A673 (cell line): Measurements from ENCODE around the gene SIT1. TPM values are rescaled to one million over a fixed set of nuclear protein-coding genes. Genes with fewer than 3 reads are reported as not detected.

Experiments
- BruUV-seq: library from RNA; stranded (reverse); fragments of 400-500 nt; replicated peaks from 2 replicates; lab custom pipeline; 2021; lab: Mats Ljungman, UMichigan
- CTCF ChIA-PET: fragments of 300-600 bp; sonication (Branson Sonifier 250); formaldehyde crosslinking; loops from one replicate; lab custom pipeline; 2022; ENCODE audit warnings: antibody characterized with exemption; lab: Charles Lee
- POLR2A ChIA-PET: fragments of 300-600 bp; sonication (Branson Sonifier 250); formaldehyde crosslinking; loops from one replicate; lab custom pipeline; 2022; ENCODE audit warnings: antibody characterized with exemption; ENCODE audit not compliant: low non-redundant PET; lab: Charles Lee
- DNase-seq: peaks from one replicate; pipeline ENCODE4 v3.0.0-alpha.2; 2015; ENCODE audit warnings: low spot score
- H3K27ac ChIP-seq: fragments of 200-600 bp; sonication (generic); 2 replicates; pipeline ENCODE4 v1.5.1; 2016; ENCODE audit warnings: mixed run types, low read depth, mild to moderate bottlenecking, mixed read lengths, antibody characterized with exemption, low read length; ENCODE audit not compliant: poor library complexity, severe bottlenecking
- H3K27me3 ChIP-seq: fragments of 200-600 bp; sonication (generic); replicated peaks from 2 replicates; pipeline ENCODE4 v1.6.1; 2017; ENCODE audit warnings: mixed run types, low read depth, mild to moderate bottlenecking, mixed read lengths, antibody characterized with exemption, low read length; ENCODE audit not compliant: insufficient read depth, poor library complexity
- H3K36me3 ChIP-seq: fragments of 200-600 bp; sonication (generic); 2 replicates; pipeline ENCODE4 v1.6.1; 2016; ENCODE audit warnings: mixed run types, mild to moderate bottlenecking, mixed read lengths, antibody characterized with exemption, low read length; ENCODE audit not compliant: insufficient read depth, poor library complexity, severe bottlenecking
- H3K4me1 ChIP-seq: fragments of 200-600 bp; sonication (generic); 2 replicates; pipeline ENCODE4 v1.6.1; 2017; ENCODE audit warnings: mixed run types, mild to moderate bottlenecking, mixed read lengths, antibody characterized with exemption, low read length; ENCODE audit not compliant: insufficient read depth, poor library complexity, severe bottlenecking
- H3K4me3 ChIP-seq: fragments of 200-600 bp; sonication (generic); 2 replicates; pipeline ENCODE4 v1.5.1; 2016; ENCODE audit warnings: low read depth, mixed run types, mild to moderate bottlenecking, mixed read lengths, low read length; ENCODE audit not compliant: poor library complexity, severe bottlenecking
- H3K9me3 ChIP-seq: fragments of 200-600 bp; sonication (generic); 2 replicates; pipeline ENCODE4 v1.6.1; 2016; ENCODE audit warnings: mixed run types, low read depth, mild to moderate bottlenecking, mixed read lengths, antibody characterized with exemption, low read length; ENCODE audit not compliant: poor library complexity, severe bottlenecking
- CTCF ChIP-seq: fragments of 300-800, 200-600 bp; sonication (generic); conservative IDR thresholded peaks from 2 replicates; pipeline ENCODE4 v1.5.1; 2017; ENCODE audit warnings: low read depth, mild to moderate bottlenecking, antibody characterized with exemption, low read length, moderate library complexity, mixed read lengths
- EZH2 ChIP-seq: fragments of 200-600 bp; sonication (generic); IDR thresholded peaks from 2 replicates; pipeline ENCODE4 v1.6.1; 2017; ENCODE audit warnings: borderline replicate concordance, low read depth, mild to moderate bottlenecking, mixed read lengths, antibody characterized with exemption, low read length; ENCODE audit not compliant: poor library complexity, severe bottlenecking
- intact Hi-C: fragments of 100-400 bp; cut with micrococcal nuclease; formaldehyde crosslinking; loops from one replicate; pipeline ENCODE4 v1.10.0; 2022; ENCODE audit not compliant: unreplicated experiment
- total RNA-seq: library from RNA; stranded (reverse); gene quantifications from 2 replicates; pipeline ENCODE4 v1.2.3, GENCODE V29; 2021

SIT1 gene
- total RNA-seq, 1 experiment from 2014 or later, result not detected

GRCh38 chr9:35652829-35653209 lies 2.1 kb upstream of the SIT1 start:
- BruUV-seq, result no TSS peak
- TF ChIP-seq EZH2 (no peak), CTCF (no peak)
- CTCF ChIA-PET, result no interaction called here
- no peak overlapping the region for H3K27ac ChIP-seq
- no peaks in the 10 kb centered on the region for H3K4me1 ChIP-seq
- H3K27me3 ChIP-seq, result no peaks in the 10 kb centered on the region
- DNase-seq, result no peak
- H3K9me3 ChIP-seq, result no peaks in the 10 kb centered on the region
- intact Hi-C loops, result no loop called here
- POLR2A ChIA-PET, result no interaction called here
- no peak overlapping the region for H3K4me3 ChIP-seq
- no peaks in the 10 kb centered on the region for H3K36me3 ChIP-seq

DNA sequence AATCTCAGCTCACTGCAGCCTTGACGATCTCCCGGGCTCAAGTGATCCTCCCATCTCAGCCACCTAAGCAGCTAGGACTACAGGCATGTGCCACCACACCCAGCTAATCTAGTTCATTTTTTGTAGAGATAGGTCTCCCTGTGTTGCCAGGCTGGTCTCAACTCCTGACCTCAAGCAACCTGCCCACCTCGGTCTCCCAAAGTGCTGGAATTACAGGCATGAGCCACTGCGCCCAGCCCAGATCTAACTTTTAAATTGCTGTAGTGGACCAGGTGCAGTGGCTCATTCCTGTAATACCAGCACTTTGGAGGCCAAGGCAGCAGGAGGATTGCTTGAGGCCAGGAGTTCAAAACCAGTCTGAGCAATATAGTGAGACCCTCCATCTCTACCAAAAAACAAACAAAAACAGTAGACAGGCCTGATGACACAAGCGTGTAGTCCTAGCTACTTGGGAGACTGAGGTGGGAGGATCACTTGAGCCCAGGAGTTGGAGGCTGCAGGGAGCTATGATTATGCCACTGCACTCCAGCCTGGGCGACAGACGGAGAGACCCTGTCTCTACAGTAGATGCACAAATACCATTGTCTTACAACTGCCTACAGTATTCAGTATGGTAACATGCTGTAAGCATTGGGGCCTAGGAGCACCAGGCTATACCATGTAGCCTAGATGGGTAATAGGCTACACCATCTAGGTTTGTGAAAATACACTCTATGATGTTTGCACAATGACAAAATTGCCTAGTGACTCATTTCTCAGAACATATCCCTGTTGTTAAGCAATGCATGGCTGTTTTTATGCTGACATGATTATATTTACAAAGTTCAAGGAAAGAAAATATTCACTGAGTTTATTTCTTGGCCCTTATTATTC lies 1.5 kb upstream of the SIT1 start:
- DNase-seq, result no peak
- Histone ChIP-seq H3K27ac (no peak overlapping the region), H3K4me3 (no peak overlapping the region), H3K9me3 (no peaks in the 10 kb centered on the region), H3K4me1 (peaks cover 2% of the 10 kb centered on the region), H3K36me3 (no peaks in the 10 kb centered on the region), H3K27me3 (no peaks in the 10 kb centered on the region)
- no TSS peak for BruUV-seq
- intact Hi-C loops, result no loop called here
- TF ChIP-seq EZH2 (no peak), CTCF (no peak)
- ChIA-PET CTCF (no interaction called here), POLR2A (no interaction called here)

- intact Hi-C loops, result loop anchor here (5.0 kb wide), 1 partner anchor 47 kb away; no protein-coding TSS in a partner anchor
- no TSS peak for BruUV-seq
- DNase-seq, result no peak
- no peaks in the 10 kb centered on the region for H3K27me3 ChIP-seq
- CTCF ChIA-PET, result no interaction called here
- no peak overlapping the region for H3K4me3 ChIP-seq
- POLR2A ChIA-PET, result interaction anchor here (0.5 kb wide), 1 partner anchor 83 kb away, joined by 6 read pairs; the partner anchor contains the start of genes CREB3 and TLN1
- TF ChIP-seq EZH2 (no peak), CTCF (no peak)
- peaks cover 4% of the 10 kb centered on the region for H3K4me1 ChIP-seq
- H3K9me3 ChIP-seq, result no peaks in the 10 kb centered on the region
- no peak overlapping the region for H3K27ac ChIP-seq
- no peaks in the 10 kb centered on the region for H3K36me3 ChIP-seq
Measured at GRCh38 chr9:35649431-35650340, 1.0 kb downstream of the SIT1 start.
